Kidney epithelial cell (primary cell): ENCODE data around the gene ANXA5. TPM values are rescaled to one million over a fixed set of nuclear protein-coding genes. Genes with fewer than 3 reads are reported as not detected.

Source experiments
- DNase-seq: peaks from one replicate; pipeline ENCODE4 v3.0.0-alpha.2; 2010; ENCODE audit warnings: low read depth
- H3K27me3 ChIP-seq: 2 replicates; pipeline ENCODE4 v1.6.0; 2011; ENCODE audit warnings: low read length; ENCODE audit not compliant: control insufficient read depth, insufficient read depth
- H3K36me3 ChIP-seq: 2 replicates; pipeline ENCODE4 v1.5.1; 2011; ENCODE audit warnings: low read length; ENCODE audit not compliant: control insufficient read depth, insufficient read depth
- H3K4me3 ChIP-seq: 2 replicates; pipeline ENCODE4 v1.5.1; 2011; ENCODE audit warnings: low read depth, mild to moderate bottlenecking, control low read depth, low read length
- total RNA-seq: library from RNA; depleted of rRNA; stranded (reverse); fragments of >200 nt; gene quantifications from 2 replicates; pipeline ENCODE4 v1.2.3, GENCODE V29; 2015
- TF ChIP-seq, protein P1 (sequence below): IDR thresholded peaks from 2 replicates; pipeline ENCODE4 v1.5.1; 2011; ENCODE audit warnings: mild to moderate bottlenecking, moderate library complexity, low read length, control low read depth, inconsistent platforms; ENCODE audit not compliant: insufficient read depth, poor library complexity, severe bottlenecking

The ANXA5 gene
- total RNA-seq, 1 donor from 2014 or later = 356 TPM

DNA sequence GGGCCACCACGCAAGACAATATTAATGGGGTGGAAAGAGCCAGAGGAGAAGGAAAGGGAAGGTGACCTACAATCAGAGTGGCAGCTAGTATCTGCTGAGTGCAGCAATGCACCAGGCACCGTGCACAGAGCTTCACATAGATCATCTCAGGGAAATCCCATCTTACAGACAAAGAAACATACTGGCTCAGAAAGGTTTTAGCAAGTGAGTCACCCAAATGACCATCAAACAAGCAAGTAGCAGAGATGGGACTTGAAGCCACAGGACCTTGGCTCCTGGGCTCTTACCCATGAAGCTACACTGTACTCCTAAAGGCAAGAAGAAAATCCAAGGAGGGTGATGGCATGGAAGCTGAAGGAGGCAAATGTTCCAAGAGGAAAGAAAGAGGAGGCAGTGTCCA is 6.8 kb downstream of the ANXA5 start:
- TF ChIP-seq, protein P1, sequence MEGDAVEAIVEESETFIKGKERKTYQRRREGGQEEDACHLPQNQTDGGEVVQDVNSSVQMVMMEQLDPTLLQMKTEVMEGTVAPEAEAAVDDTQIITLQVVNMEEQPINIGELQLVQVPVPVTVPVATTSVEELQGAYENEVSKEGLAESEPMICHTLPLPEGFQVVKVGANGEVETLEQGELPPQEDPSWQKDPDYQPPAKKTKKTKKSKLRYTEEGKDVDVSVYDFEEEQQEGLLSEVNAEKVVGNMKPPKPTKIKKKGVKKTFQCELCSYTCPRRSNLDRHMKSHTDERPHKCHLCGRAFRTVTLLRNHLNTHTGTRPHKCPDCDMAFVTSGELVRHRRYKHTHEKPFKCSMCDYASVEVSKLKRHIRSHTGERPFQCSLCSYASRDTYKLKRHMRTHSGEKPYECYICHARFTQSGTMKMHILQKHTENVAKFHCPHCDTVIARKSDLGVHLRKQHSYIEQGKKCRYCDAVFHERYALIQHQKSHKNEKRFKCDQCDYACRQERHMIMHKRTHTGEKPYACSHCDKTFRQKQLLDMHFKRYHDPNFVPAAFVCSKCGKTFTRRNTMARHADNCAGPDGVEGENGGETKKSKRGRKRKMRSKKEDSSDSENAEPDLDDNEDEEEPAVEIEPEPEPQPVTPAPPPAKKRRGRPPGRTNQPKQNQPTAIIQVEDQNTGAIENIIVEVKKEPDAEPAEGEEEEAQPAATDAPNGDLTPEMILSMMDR = no peak
- no peak overlapping the region for H3K4me3 ChIP-seq
- DNase-seq = peak; percentile 64

DNA sequence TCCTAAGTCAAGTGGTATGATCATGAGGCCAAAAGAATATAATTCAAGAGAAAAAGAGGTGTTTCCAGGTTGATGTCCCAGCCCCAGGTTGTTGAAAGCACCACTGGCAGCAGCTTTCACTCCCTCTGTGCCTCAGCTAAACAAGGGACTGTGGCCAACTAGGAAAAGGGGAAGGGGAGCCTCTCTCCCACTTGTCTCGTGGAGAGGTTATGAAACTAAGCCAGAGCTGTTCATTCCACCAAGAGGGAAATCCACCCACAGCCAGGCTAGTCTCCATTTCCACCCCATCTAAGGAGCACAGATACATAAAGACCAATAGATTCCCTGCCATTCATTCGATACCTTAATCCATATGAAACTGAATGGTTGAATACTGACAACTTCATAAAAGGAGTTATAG is 8.1 kb downstream of the ANXA5 start:
- Histone ChIP-seq H3K4me3 (no peak overlapping the region), H3K36me3 (no peaks in the 10 kb centered on the region), H3K27me3 (no peaks in the 10 kb centered on the region)
- DNase-seq = no peak
- TF ChIP-seq, protein P1 = no peak

More for the DNA sequence above, 6.8 kb downstream of the ANXA5 start:
- no peaks in the 10 kb centered on the region for H3K36me3 ChIP-seq
- H3K27me3 ChIP-seq = no peaks in the 10 kb centered on the region

DNA sequence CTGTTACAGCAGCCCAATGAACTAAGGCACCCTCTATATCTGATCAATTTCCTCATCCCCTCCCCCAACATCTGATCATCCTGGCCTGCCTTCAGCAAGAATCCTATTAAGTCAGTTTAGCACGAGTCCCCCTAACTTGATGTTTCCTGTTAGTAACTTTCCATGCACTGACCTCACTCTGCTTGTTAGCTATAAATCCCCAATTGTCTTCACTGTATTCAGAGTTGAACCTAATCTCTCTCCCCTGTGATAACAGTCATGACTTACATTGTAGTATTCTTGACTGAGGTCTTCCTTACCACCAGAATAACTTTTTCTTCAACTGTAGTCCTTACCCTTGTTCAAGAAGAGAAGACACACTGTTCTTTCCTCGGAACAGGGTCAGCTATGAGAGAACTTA is 8.5 kb downstream of the ANXA5 start:
- no peaks in the 10 kb centered on the region for H3K36me3 ChIP-seq
- TF ChIP-seq, protein P1 = no peak
- H3K4me3 ChIP-seq = no peak overlapping the region

DNA sequence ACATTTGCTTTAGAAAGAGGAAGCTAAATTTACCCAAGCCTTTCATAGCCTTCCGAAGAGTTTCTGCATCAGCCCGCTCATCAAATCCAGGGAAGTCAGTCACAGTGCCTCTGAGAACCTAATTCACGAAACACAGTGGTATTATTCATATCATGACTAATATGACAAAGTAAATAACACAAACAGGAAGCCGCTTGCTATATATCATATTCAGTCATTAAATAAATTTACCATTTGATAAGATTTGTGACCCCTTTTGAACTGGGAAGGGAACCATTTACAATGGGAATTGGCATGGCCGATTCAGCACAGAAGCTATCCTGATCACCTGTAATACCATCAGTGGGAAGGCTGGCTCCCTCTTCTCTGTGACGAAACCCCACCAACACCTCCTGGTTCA is 10.5 kb downstream of the ANXA5 start:
- H3K27me3 ChIP-seq = no peaks in the 10 kb centered on the region
- DNase-seq = no peak
- H3K4me3 ChIP-seq = no peak overlapping the region
- TF ChIP-seq, protein P1 = no peak
- H3K36me3 ChIP-seq = no peaks in the 10 kb centered on the region

More for the DNA sequence above, 8.5 kb downstream of the ANXA5 start:
- no peaks in the 10 kb centered on the region for H3K27me3 ChIP-seq
- no peak for DNase-seq

DNA sequence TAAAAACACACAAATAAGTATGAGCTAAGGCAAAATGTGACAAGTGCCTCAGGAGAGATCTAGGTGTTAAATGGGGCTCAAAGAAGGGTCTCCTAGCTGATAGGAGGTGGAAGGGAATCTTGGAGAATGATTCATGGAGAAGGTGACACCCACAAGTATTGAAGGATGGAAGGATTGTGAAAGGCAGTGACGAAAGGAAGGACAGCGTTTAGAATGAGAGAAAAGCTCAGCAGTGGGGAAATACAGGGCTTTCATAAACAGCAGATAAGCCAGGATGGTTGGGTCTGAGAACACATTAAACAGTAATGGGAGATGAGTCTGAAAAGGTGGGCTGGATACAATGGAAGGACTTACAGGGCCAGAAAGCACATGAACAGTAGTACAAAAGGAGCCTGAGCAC is 11.5 kb downstream of the ANXA5 start:
- no peak for DNase-seq
- H3K4me3 ChIP-seq = no peak overlapping the region
- no peaks in the 10 kb centered on the region for H3K36me3 ChIP-seq
- TF ChIP-seq, protein P1 = no peak
- H3K27me3 ChIP-seq = no peaks in the 10 kb centered on the region

DNA sequence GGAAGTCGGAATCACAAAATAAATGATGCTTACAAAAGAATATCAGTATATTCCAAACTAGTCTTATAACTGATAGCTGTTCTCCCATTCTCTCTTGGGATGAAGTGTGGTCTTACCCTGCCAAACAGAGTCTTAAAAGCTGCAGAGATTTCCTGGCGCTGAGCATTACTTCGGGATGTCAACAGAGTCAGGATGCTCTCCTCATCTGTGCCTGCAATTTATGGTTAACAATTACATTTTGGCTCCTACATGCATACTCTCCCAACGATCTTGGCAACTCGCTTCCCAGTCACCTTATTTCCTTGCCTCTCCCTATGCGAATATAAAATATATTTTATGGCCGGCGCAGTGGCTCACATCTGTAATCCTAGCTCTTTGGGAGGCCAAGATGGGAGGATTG is 12.2 kb downstream of the ANXA5 start:
- no peak overlapping the region for H3K4me3 ChIP-seq
- no peaks in the 10 kb centered on the region for H3K36me3 ChIP-seq
- TF ChIP-seq, protein P1 = no peak

More for the DNA sequence above, 12.2 kb downstream of the ANXA5 start:
- DNase-seq = no peak
- no peaks in the 10 kb centered on the region for H3K27me3 ChIP-seq
